HG03521 (cell line): ENCODE measurements around the gene CHL1.
A peak's percentile ranks its signal among the peaks of the same experiment; 100 is the strongest.

Experiments used
- ATAC-seq: cut with Tn5 transposase; IDR thresholded peaks from one replicate; pipeline ENCODE4 v1.9.1; 2021; ENCODE audit warnings: mild to moderate bottlenecking, moderate library complexity; ENCODE audit not compliant: unreplicated experiment

The CHL1 gene

GRCh38 chr3:212432-212831, 15.9 kb downstream of the CHL1 start:
- peak; percentile 77 for ATAC-seq

- ATAC-seq = no peak
Observed at GRCh38 chr3:217099-217813, 20.7 kb downstream of the CHL1 start.

DNA sequence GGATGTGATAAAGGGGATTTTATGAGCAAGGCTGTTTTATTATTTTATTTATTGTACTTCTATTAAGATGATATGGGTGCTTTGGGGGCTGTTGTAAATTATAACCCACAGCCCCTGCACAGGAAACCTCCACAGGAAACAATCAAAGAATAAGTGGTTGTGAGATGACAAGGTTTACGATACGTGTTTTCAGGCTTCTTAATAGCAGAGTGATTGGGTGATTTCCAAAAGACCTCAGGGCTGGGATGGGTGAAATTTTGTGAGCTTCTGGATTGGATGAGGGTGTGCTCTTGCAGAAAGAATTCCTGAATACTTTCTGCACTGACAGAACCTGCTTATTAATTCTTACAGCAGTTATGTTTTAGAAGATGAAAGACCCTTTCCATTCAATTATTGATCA, 21.4 kb downstream of the CHL1 start:
- ATAC-seq = no peak

GRCh38 chr3:228442-229182, 32.0 kb downstream of the CHL1 start:
- no peak for ATAC-seq

DNA sequence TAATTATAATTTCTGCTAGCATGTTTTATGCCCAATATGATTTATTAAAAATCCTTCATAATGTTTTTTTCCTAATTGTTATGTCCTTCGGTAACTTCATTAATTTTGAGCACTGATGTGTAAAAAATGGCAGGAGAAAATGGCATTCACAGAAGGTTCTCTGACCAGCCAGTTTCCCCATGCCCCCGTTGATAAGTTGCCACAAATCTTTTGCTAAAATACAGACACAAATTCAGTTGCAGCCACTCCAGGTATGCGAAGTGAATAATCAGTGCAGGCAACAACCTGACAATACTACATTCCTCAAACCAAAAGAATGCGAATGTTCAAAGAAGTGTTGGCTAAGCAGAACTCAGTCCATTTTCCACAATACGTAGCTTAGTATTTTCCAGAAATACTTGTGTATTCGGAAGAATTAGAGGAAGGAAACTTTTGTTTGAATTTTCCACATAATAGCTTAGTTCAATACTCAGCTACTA, 32.7 kb downstream of the CHL1 start:
- no peak for ATAC-seq

DNA sequence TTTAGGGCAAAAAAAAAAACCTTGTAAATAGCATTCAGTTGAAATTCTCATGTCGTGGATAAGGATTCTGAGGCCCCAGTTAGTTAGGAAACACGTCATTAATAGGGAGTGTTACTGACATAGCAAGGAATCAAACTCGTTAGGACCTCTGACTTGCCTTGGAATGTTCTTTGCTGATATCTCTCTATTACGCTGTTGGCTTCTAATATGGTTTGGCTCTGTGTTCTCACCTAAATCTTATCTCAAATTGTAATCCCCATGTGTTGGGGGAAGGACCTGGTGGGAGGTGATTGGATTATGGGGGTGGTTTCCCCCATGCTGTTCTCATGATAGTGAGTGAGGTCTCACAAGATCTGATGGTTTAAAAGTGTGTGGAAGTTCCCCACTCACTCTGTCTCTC, 40.3 kb downstream of the CHL1 start:
- ATAC-seq = no peak

DNA sequence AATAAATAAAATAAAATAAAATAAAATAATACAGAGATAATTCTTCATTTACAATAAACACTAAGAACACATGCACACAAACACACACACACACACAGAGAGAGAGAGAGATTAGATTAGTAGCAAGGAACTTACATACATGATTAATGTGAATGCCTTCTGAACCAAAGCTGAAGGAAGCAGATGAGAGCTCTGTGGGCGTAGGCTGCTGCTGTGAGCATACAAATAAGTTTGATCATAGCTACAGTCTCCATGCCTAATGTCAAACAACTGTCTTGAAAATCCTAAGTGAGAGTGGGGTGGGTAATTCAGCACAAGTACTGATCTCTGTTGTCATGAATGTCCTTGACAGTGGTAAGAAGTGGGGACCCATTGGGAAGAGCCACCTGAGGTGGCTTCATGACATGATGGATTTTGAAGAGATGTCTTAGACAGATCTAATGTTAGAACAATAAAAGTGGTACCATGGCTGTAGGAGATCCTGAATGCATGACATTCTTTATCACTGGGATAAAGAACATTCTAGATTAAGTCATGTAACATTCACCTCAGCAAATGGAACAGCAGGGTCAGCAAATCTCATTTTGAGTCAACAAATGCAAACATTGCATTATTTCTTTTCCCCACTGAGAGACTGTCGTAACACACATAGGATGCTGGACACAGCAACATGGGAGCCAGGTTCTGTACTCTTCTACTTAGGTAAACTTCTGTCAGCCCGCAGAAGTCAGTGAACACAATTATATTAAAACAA, 46.2 kb downstream of the CHL1 start:
- no peak for ATAC-seq

DNA sequence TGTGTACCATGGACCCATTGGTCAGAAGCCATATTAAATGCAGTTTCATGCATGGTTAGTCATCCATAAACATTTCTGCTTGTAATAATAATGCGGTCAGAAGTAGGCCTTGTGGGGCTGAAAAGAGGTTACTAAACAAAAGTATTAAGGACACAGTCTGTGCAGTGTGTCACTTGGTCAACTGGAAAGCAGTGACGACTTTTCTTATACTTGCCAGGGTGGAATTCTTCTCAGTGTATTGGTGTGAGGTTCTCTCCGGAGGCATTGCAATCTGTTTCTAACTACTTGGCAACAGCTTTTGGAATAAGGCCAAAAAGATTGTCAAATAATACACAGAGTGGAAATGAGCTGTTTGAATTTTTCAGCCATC, 46.8 kb downstream of the CHL1 start:
- ATAC-seq = no peak

DNA sequence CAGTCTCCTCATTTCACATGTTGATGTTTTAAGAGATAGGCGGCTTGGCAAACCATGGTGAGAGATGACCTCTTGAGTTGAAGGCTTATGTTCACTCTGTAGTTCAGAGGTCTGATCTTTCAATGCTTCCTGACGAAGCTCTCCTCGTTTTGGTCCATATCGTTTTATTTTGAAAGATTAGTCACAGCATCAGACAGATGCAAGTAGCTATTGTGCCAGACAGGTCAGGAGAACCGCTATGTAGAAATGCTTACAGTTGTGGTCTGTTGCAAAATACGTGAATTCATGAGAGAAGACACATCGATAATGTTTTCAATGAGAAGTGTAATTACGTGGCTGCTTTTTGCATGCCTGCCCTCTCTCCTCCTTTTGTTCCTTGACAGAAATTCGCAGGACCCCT, 47.5 kb downstream of the CHL1 start:
- no peak for ATAC-seq

DNA sequence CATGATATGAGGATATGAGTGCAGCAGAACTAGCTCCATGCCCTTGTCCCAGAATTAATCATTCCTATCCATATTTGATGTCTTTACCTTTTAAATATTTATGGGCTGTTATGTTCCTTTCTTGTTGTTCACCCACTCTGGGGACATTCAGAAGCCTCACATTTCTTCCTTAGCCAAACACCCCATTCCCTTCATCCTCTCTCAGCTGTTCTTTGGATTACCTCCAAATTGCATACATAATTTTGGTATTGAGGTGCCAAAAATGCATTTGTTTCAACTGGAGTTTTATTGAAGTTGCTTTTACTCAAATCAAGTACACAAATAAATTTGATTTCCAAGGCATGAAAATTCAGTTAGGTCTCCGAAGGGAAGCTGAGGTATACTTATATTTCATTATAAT, 51.4 kb downstream of the CHL1 start:
- ATAC-seq = no peak

GRCh38 chr3:248864-249520, 52.4 kb downstream of the CHL1 start:
- no peak for ATAC-seq

GRCh38 chr3:249587-250262, 53.2 kb downstream of the CHL1 start:
- ATAC-seq = no peak

- no peak for ATAC-seq
Observed at GRCh38 chr3:256501-256900, 59.9 kb downstream of the CHL1 start.

DNA sequence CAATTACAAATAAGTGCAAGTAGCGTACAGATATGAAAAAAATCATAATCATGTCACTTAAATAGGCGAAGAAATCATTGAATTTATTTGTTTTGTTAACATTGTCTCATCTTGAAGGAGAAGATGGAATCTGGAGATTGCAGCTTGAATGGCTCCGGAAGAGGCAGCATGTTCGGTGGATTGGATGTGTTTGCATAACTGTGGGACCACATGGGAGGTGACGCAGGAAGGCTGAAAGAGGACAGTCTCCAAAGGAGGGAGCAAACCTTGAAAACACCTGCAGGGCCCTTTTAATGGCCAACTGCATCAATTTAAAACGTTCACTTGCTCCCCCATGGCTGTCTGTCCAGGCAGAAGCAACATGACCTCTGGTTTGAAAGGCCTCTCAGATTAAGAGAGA, 61.3 kb downstream of the CHL1 start:
- no peak for ATAC-seq

- ATAC-seq = no peak
Observed at GRCh38 chr3:260898-261297, 64.3 kb downstream of the CHL1 start.

DNA sequence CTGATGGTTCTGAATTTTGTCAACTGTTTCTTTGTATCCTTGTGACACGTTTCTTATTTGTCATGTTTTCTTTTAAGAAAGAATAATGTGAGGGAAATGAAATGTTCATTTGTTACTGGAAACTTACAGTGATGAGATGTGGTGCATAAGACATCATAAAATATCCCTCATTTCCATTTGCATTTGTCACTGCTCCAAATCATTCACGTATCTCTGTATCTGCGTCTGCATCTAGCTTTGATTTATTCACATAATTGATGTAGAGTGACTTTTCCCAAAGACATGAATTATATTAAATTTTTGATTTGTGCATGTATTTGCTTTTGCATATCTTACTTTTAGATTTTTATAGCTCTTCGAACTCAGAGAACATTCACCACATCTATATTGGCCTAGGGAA, 66.8 kb downstream of the CHL1 start:
- no peak for ATAC-seq

- ATAC-seq = no peak
Observed at GRCh38 chr3:264394-265156, 68.0 kb downstream of the CHL1 start.

DNA sequence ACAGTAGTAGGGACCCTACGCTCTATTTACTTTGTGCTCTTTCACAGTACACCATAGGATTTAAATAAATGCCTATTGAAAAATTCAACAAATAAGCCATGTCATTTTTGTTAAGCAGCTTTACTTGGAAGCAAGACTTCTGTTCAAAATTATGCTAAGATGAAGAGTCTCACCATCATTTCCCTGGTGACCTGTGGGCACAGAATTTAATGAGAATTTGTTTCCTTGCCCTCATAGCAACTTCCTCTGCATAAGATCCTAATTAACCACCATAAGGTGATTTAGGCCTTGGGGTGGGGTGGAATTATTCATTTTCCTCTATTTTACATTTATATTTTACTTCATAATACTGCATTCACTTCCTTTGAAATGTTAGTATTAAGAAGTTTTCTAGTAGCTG, 70.5 kb downstream of the CHL1 start:
- no peak for ATAC-seq

DNA sequence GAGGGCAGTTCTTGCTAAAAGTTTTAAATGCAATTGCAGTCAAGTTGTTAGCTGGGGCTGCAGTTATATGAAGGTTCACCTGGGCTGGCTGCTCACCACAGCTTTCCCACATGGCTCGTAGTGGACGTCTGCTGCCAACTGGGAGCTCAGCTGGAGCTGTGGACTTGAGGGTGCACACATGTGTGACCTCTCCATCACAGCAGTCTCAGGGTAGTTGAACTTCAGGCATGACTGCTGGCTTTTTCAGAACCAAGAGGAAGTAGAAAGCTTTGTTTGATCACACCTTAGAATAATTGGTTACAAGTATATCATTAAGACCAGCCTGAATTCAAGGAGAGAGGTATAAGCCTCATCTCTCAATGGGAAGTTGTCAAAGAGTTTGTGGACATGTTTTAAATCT, 74.1 kb downstream of the CHL1 start:
- ATAC-seq = no peak

GRCh38 chr3:274927-275326, 78.4 kb downstream of the CHL1 start:
- ATAC-seq = no peak
